OCI-LY3 (cell line): Measurements from ENCODE around the gene CAMK2D.

Experiments
- EZH2phosphoT487 ChIP-seq: fragments of 200-600 bp; shearing (Covaris generic); IDR thresholded peaks from 2 replicates; pipeline ENCODE4 v1.6.1; 2018; ENCODE audit warnings: antibody characterized with exemption, mixed run types, low read depth
- TF ChIP-seq, protein P1 (sequence below): fragments of 200-600, 300-600 bp; sonication (generic); IDR thresholded peaks from 2 replicates; pipeline ENCODE4 v1.5.1; 2014; ENCODE audit warnings: antibody characterized with exemption, low read length, low read depth

- TF ChIP-seq, protein P1, sequence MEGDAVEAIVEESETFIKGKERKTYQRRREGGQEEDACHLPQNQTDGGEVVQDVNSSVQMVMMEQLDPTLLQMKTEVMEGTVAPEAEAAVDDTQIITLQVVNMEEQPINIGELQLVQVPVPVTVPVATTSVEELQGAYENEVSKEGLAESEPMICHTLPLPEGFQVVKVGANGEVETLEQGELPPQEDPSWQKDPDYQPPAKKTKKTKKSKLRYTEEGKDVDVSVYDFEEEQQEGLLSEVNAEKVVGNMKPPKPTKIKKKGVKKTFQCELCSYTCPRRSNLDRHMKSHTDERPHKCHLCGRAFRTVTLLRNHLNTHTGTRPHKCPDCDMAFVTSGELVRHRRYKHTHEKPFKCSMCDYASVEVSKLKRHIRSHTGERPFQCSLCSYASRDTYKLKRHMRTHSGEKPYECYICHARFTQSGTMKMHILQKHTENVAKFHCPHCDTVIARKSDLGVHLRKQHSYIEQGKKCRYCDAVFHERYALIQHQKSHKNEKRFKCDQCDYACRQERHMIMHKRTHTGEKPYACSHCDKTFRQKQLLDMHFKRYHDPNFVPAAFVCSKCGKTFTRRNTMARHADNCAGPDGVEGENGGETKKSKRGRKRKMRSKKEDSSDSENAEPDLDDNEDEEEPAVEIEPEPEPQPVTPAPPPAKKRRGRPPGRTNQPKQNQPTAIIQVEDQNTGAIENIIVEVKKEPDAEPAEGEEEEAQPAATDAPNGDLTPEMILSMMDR, result no peak
- no peak for TF ChIP-seq EZH2phosphoT487
These were observed 16.8 kb downstream of the CAMK2D start for GRCh38 chr4:113744667-113745240.
